Measurements from ENCODE around the gene ATP5F1E.

ATP5F1E gene

DNA sequence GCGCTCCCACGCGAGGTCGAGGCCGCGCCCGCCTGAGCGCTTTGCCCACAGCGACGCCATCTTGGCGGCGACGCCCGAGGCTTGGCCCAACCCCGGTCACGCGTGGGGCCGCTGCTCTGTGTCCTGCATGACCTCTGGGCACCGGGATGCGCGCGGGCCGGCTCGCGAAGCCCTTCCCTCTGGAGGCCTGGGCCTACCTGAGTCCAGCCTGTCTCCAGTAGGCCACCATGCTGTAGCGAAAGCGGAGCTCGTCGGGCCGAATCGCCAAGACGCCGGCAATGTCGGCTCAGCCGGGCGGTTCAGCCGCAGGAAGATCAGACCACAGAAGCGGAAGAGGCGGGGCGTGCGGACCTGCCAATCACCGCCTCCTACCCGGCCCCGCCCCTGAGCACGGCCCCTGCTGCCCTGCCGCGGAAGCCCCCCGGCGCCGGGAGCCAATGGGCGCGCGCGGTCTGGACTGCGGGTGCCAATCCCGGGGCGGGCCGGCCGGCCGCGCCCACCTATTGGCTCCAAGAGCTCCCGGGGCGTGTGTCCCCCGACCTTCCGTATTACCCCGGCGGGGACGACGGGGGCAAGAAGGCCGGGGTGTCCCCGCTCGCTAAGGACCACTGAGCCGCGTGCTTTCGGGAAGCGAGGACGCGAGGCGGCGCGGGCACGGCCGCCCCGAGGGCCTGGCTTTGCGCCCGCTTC is at the start of gene ATP5F1E:
Gene ATP5F1E (minus strand): TSS at position 313 of the 690 bp plus-strand sequence. CDS start 84 bp downstream, at position 229.
- DNase-seq (ENCODE audit: low read depth in 2 of 2), result peak; percentile 82 to 87

- no peak for DNase-seq (ENCODE audit: low read depth in 2 of 2)
Measured at GRCh38 chr20:59081036-59081435, 48.9 kb upstream of the ATP5F1E start.

DNA sequence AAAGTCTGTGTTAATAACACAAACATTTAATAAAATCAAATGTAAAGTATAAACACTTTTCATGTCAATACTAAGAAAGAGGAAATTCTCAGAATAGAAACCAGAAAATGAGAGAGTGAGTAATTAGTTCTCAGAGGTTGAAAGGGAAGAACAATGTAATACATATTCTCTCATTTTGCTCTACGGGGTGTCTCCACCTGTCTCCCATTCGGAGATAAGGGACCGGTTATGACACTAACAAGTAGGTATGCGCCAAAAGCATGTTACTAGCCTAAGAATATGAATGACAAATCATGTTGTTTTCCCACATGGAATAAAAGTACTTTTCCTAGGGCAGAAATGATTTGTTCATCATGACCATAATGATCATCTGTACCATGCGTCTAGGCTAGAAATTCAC is 46.1 kb upstream of the ATP5F1E start:
- no peak for DNase-seq (ENCODE audit: low read depth in 2 of 2)

DNA sequence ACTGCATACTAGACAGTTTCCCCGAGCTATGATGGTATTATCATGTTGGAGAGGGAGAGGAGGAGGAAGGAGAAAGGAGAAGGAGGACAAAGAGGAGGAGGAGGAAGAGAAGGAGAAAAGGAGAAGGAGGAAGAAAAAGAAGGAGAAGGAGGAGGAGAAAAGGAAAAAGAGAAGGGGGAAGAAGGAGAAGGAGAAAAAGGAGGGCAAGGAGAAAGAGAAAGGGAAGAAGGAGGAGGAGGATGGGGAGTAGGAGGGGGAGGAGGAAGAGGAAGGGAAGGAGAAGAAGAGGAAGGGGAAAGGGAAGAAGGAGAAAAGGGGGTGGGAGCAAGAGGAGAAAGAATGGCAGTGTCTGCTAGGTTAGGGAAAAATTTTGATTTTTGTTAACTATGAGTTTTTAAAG is 45.6 kb upstream of the ATP5F1E start:
- no peak for DNase-seq (ENCODE audit: low read depth in 2 of 2)

DNA sequence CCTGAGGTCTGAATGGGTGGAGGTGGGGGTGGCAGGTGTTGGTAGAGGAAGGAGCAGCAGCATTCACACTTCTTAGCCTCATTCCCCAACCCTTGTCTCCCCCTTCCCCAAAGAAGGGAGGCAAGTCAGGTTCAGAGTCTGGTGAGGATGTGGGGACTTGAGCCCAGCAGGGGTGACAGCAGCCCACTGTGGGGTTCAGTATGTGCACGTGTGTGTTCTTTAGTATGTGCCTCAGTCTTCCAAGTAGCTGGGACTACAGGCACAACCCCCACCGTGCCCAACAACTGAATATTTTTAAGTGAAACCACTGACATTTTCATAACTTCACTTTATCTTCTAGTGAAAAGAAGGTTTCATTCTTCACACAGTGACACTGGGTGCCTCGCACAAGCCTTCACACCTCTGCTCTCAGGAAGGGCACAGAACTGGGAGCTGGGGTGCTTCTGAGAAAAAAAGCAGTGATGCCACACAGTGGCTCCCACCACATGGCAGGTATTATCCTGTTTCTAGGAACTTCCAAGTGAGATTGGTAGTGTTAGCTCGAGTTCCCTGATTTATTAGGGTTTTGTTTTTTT is 43.9 kb upstream of the ATP5F1E start:
- DNase-seq (ENCODE audit: low read depth in 2 of 2), result no peak

- DNase-seq (ENCODE audit: low read depth in 2 of 2), result no peak
Measured at GRCh38 chr20:59074456-59074855, 42.3 kb upstream of the ATP5F1E start.

- DNase-seq (ENCODE audit: low read depth in 2 of 2), result no peak
Measured at GRCh38 chr20:59073582-59073981, 41.4 kb upstream of the ATP5F1E start.

DNA sequence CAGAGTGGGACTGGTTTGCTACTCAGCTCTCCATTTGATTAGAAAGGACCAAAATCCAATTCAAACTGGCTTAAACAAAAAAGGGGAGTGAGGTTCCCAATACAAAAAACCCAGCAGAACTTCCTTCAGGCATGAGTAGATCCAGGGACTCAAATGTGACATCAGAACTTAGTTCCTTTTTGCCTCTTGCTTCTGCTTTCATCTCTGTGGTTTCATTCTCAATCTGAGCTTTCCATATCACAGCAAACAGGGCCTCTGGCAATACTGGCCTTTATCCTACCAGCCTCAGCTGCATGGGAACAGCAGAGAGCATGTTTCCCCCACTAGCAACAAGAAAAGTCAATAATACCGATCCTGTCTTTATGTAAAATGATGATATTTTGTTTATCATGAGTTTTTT is 39.1 kb upstream of the ATP5F1E start:
- no peak for DNase-seq (ENCODE audit: low read depth in 2 of 2)

DNA sequence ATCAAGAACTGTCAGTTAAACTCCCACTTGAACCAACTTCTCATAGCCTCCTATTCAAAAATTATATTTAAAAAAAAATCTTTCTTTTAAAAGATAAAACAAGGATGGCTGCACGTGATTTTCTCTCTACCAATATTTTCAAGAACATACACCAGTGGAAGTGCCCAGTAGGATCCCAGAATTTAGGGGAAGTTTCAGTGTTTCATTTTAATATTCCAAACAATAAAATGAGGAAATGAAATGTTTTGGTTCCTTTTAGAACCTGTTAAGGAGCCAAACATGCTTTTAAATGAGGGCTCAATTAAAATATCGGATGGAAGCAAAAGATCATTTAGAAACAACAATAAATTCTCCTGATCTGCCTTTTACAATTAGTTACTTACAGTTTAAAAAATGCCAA is 36.9 kb upstream of the ATP5F1E start:
- DNase-seq (ENCODE audit: low read depth in 2 of 2), result no peak

GRCh38 chr20:59068534-59068933 is 36.4 kb upstream of the ATP5F1E start:
- DNase-seq (ENCODE audit: low read depth in 2 of 2), result no peak

DNA sequence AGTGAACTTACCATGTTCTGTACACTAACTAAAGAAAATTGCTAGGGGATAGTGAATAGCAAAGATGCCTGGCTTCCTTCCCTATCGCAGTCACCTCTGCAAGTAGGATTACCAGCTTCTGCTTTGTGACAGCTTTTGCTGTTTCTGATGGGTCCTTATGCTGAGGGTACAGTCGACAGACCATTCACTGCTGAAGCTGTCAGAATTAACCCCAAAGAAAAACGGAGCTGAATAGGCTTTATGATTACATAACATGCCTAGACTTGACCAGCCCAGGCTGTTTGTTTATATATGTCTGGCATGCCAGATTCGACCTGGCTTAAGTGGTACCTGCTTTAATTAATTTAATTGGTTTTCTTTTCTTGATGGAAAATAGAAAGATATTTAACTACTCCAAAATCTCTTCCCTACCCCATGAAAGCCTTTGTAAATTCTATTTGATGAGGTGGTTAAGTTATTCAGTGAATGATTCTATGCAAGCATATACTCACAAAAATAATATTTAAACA is 32.1 kb upstream of the ATP5F1E start:
- no peak for DNase-seq (ENCODE audit: low read depth in 2 of 2)

DNA sequence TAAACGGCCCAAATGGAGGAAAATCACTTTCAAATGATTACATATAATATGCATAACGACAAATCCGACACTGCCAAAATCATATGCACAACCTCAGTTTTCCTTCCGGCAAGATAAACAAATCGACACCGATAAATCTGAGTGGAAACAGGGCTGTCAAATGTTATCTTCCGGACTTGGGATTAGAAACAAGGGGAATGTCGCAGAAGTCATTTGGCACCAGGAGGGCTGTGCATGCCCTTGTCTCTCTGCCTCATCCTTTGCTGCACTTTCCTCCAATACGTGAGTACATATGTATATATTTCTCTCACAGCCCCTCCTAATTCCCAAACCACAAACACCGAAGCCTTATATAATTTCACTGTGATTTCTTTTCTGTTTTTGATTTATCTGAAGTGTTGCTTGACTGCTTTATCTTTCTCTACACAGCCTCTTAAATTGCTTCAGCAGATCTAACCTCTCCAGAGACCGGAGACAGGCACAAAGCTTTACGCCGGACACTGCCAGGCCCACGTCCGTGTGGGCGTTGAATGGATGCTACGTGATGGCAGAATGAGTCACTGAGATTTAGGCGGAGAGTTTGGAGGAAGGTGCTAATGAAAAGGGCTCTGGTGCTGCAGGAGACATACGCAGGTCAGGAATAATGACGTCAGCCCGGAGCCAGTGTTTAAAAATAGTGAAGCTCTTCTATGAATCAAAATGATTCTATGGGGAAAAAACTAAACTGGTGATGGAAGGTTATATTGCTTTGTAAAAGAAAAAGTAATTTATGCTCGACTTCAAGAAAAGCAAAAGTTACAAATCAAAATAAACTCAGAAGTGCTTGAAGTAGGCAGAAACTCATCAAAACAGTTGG is 31.5 kb upstream of the ATP5F1E start:
- DNase-seq (ENCODE audit: low read depth in 2 of 2), result no peak

- DNase-seq (ENCODE audit: low read depth in 2 of 2), result no peak
Measured at GRCh38 chr20:59062081-59062480, 29.9 kb upstream of the ATP5F1E start.

DNA sequence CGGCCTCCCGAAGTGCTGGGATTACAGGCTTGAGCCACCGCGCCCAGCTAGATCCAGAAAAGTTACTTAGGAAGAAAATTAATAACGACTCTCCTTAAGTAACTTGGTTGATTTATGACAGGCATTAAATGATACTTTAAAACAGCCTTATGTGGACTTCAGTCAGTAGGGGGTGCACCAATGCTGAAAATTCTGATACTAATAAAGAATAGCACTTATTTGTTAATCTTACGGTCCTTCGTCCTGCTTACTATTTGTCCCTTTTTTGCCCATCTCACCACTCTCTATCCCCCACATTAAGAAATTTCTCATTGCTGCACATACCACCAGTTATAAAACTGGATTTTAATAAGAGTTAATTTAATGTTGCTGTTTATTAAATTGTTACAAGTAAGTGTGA is 23.2 kb upstream of the ATP5F1E start:
- DNase-seq (ENCODE audit: low read depth in 2 of 2), result no peak

DNA sequence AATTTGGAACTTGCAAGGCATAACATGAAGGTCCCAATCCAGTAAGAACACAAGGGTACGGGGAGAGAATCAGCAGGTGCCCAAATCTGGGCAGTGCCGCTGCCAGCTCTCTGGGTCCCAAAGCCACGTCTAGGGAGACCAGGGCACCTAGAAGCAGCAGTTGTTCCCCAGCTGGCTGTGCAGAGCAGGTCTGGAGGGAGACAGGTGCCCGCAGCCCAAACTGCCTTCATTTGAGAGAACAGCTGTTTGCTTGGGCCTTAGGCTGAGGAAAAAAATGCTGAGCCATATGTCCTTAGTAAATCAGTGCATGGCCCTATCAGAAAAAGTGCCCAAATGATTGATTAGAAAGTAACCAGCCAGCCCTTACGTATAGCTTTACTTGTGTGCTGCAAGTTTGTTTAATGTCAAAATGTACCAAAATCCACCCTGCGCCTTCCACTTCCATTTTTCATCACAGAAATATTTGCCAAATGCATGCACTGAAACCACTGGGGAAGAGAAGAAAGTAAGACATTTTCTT is 19.6 kb upstream of the ATP5F1E start:
- DNase-seq (ENCODE audit: low read depth in 2 of 2), result no peak

- no peak for DNase-seq (ENCODE audit: low read depth in 2 of 2)
Measured at GRCh38 chr20:59050437-59050836, 18.3 kb upstream of the ATP5F1E start.

GRCh38 chr20:59048681-59049030 is 16.5 kb upstream of the ATP5F1E start:
- no peak for DNase-seq (ENCODE audit: low read depth in 2 of 2)

DNA sequence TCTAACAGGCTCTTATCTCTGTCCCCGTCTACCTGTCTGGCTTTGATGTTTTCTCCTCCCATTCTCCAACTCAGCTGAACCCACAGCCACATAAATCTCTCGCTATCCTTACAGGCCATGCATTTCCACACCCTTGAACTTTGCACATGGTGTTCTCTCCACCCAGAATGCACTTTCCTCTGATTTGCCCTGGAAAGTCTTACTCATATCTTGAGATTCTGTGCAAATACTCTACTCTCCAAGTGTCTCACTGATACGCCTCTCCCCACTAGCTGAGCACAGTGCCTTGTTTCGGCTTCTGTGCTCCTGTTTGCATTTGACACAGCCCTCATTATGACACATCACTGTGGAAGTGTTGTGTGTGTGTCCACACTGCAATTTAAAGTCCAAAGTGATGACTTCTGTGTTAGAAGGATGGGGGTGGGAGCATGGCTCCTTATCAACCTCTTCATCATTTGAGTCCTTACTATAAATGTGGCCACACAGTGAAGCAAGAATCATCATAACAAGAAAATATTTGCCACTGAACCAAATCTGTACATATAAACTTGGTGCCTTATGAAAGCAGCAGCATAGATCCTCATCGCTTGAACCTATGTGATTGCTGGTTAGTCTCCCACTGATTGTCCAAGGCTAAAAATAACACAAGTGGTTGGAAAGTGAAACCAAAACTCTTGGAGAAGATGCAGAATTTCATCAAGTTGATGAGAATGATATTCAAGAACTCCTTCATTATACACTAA is 16.0 kb upstream of the ATP5F1E start:
- no peak for DNase-seq (ENCODE audit: low read depth in 2 of 2)

- DNase-seq (ENCODE audit: low read depth in 2 of 2), result no peak
Measured at GRCh38 chr20:59046862-59047261, 14.7 kb upstream of the ATP5F1E start.

- DNase-seq (ENCODE audit: low read depth in 2 of 2), result no peak
Measured at GRCh38 chr20:59044796-59045195, 12.7 kb upstream of the ATP5F1E start.

GRCh38 chr20:59044295-59044694 is 12.2 kb upstream of the ATP5F1E start:
- DNase-seq (ENCODE audit: low read depth in 2 of 2), result no peak

GRCh38 chr20:59043698-59044097 is 11.6 kb upstream of the ATP5F1E start:
- no peak for DNase-seq (ENCODE audit: low read depth in 2 of 2)
